ENCODE measurements around the gene ATP1A3.
"Not testable (repeated sequence)": the region's sequence is repeated elsewhere in the genome, so short reads cannot be mapped to it uniquely, and the experiment has no call there.

Gene ATP1A3

DNA sequence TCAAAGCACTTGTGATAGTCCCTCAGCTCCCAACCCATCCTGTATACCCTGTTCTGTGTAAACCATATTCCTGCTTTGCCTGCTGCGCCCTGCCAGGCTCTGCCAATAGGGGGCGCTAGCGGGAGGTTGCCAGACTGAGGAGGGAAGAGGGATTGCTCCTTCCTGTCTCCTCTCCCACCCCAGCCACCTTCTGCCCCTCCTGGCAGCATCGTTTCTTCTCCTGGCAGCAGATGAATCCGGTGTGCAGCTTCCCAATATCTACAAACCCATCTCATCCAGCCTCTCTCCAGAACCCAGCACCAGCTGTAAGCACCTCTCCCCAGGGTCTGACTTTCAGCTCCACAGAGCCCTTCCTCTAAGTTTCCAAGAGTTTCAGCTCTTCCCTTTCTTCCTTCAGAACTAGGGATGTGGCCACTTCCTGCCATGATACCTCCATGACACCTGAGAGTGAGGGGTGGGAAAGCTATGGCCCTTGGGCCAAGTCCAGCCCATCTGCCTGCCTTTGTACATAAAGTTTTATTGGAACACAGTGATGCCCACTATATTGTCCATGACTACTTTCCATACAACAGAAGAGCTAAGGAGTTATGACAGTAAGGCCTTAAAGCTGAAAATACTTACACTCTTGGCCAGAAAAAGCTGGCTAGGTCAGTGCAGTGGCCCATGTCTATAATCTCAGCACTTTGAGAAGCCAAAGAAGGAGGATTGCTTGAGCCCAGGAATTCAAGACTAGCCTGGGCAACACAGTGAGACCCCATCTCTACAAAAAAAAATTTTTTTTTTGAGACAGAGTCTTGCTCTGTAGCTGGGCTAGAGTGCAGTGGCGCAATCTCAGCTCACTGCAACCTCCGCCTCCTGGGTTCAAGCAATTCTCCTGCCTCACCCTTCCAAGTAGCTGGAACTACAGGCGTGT lies 34.5 kb upstream of the ATP1A3 start:
- Histone ChIP-seq H3K9me3 (ENCODE audit: control insufficient read depth in 2 of 2, low read length in 2 of 2) (no peaks in the 10 kb centered on the region), H3K9ac (ENCODE audit: low read length in 2 of 2) (no peak overlapping the region), H3K4me3 (ENCODE audit: low read length in 2 of 2) (no peak overlapping the region), H3K27ac (ENCODE audit: low read length) (no peak overlapping the region), H3K27me3 (ENCODE audit: control insufficient read depth in 1 of 2, insufficient read depth in 2 of 2, low read length in 2 of 2) (no peaks in the 10 kb centered on the region), H3K36me3 (ENCODE audit: control insufficient read depth in 2 of 2, insufficient read depth in 2 of 2, low read length in 2 of 2) (peaks cover 0 to 4% of the 10 kb centered on the region in 2 donors), H3K4me1 (ENCODE audit: control insufficient read depth, insufficient read depth, low read length) (peaks cover 20% of the 10 kb centered on the region)

GRCh38 chr19:42024622-42025111 lies 30.6 kb upstream of the ATP1A3 start:
- Histone ChIP-seq H3K36me3 (ENCODE audit: control insufficient read depth in 2 of 2, insufficient read depth in 2 of 2, low read length in 2 of 2) (peaks cover 7 to 16% of the 10 kb centered on the region in 2 donors), H3K9me3 (ENCODE audit: control insufficient read depth in 2 of 2, low read length in 2 of 2) (no peaks in the 10 kb centered on the region), H3K4me1 (ENCODE audit: control insufficient read depth, insufficient read depth, low read length) (peaks cover 25% of the 10 kb centered on the region), H3K9ac (ENCODE audit: low read length in 2 of 2) (peak overlapping the region in 1 of 2 donors; percentile 21), H3K27me3 (ENCODE audit: control insufficient read depth in 1 of 2, insufficient read depth in 2 of 2, low read length in 2 of 2) (no peaks in the 10 kb centered on the region), H3K27ac (ENCODE audit: low read length) (peak overlapping the region; percentile 24), H3K4me3 (ENCODE audit: low read length in 2 of 2) (peak overlapping the region in 1 of 2 donors; percentile 40)

DNA sequence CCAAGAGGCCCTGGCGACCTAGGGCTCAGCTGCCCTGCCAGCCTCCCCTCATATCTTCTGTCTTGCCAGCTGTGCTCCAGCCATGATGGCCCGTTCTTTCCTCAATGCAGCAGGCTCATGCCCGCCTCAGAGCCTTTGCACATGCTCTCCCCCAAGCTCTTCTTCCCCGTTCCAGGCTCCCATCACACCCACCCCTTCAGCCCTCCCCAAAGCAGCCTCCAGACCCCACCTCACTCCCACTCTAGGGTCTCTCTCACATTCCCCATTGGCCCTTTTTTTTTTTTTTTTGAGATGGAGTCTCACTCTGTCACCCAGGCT lies 29.9 kb upstream of the ATP1A3 start:
- no peak overlapping the region for H3K27ac ChIP-seq (ENCODE audit: low read length)
- no peak overlapping the region for H3K4me3 ChIP-seq (ENCODE audit: low read length in 2 of 2)
- H3K36me3 ChIP-seq (ENCODE audit: control insufficient read depth in 2 of 2, insufficient read depth in 2 of 2, low read length in 2 of 2), result peaks cover 13 to 18% of the 10 kb centered on the region in 2 donors
- peaks cover 25% of the 10 kb centered on the region for H3K4me1 ChIP-seq (ENCODE audit: control insufficient read depth, insufficient read depth, low read length)
- no peaks in the 10 kb centered on the region for H3K9me3 ChIP-seq (ENCODE audit: control insufficient read depth in 2 of 2, low read length in 2 of 2)
- H3K9ac ChIP-seq (ENCODE audit: low read length in 2 of 2), result no peak overlapping the region
- no peaks in the 10 kb centered on the region for H3K27me3 ChIP-seq (ENCODE audit: control insufficient read depth in 1 of 2, insufficient read depth in 2 of 2, low read length in 2 of 2)

GRCh38 chr19:42023121-42023942 lies 29.3 kb upstream of the ATP1A3 start:
- H3K9ac ChIP-seq (ENCODE audit: low read length in 2 of 2), result no peak overlapping the region
- H3K4me1 ChIP-seq (ENCODE audit: control insufficient read depth, insufficient read depth, low read length), result peaks cover 25% of the 10 kb centered on the region
- H3K4me3 ChIP-seq (ENCODE audit: low read length in 2 of 2), result no peak overlapping the region
- no peaks in the 10 kb centered on the region for H3K27me3 ChIP-seq (ENCODE audit: control insufficient read depth in 1 of 2, insufficient read depth in 2 of 2, low read length in 2 of 2)
- no peaks in the 10 kb centered on the region for H3K9me3 ChIP-seq (ENCODE audit: control insufficient read depth in 2 of 2, low read length in 2 of 2)
- H3K27ac ChIP-seq (ENCODE audit: low read length), result no peak overlapping the region
- peaks cover 13 to 18% of the 10 kb centered on the region in 2 donors for H3K36me3 ChIP-seq (ENCODE audit: control insufficient read depth in 2 of 2, insufficient read depth in 2 of 2, low read length in 2 of 2)

DNA sequence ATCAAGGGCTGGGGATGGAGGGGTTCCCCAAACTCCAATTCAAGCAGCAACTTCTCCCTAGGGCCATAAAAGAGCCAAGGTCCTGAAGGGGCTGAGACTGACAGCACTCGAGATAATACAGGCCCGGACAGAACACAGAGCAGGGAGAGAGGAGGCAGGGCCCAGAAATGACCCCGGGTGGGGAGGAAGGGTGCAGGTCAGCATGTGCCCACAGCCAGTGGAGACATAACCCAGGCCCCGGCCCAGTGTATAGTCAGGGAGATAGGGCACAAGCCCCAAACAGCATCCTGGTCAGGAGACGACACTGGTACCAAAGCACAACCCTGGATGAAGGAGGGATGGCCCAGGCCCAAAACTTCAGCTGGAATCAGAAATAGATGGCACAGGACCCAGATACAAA lies 28.6 kb upstream of the ATP1A3 start:
- H3K4me1 ChIP-seq (ENCODE audit: control insufficient read depth, insufficient read depth, low read length), result peaks cover 25% of the 10 kb centered on the region
- H3K9me3 ChIP-seq (ENCODE audit: control insufficient read depth in 2 of 2, low read length in 2 of 2), result no peaks in the 10 kb centered on the region
- H3K27ac ChIP-seq (ENCODE audit: low read length), result no peak overlapping the region
- no peaks in the 10 kb centered on the region for H3K27me3 ChIP-seq (ENCODE audit: control insufficient read depth in 1 of 2, insufficient read depth in 2 of 2, low read length in 2 of 2)
- H3K36me3 ChIP-seq (ENCODE audit: control insufficient read depth in 2 of 2, insufficient read depth in 2 of 2, low read length in 2 of 2), result peaks cover 13 to 18% of the 10 kb centered on the region in 2 donors
- H3K9ac ChIP-seq (ENCODE audit: low read length in 2 of 2), result no peak overlapping the region
- no peak overlapping the region for H3K4me3 ChIP-seq (ENCODE audit: low read length in 2 of 2)

GRCh38 chr19:42021185-42021584 lies 27.2 kb upstream of the ATP1A3 start:
- no peaks in the 10 kb centered on the region for H3K27me3 ChIP-seq (ENCODE audit: control insufficient read depth in 1 of 2, insufficient read depth in 2 of 2, low read length in 2 of 2)
- no peak overlapping the region for H3K9ac ChIP-seq (ENCODE audit: low read length in 2 of 2)
- H3K4me3 ChIP-seq (ENCODE audit: low read length in 2 of 2), result no peak overlapping the region
- H3K9me3 ChIP-seq (ENCODE audit: control insufficient read depth in 2 of 2, low read length in 2 of 2), result no peaks in the 10 kb centered on the region
- H3K4me1 ChIP-seq (ENCODE audit: control insufficient read depth, insufficient read depth, low read length), result peaks cover 25% of the 10 kb centered on the region
- peaks cover 13 to 14% of the 10 kb centered on the region in 2 donors for H3K36me3 ChIP-seq (ENCODE audit: control insufficient read depth in 2 of 2, insufficient read depth in 2 of 2, low read length in 2 of 2)
- no peak overlapping the region for H3K27ac ChIP-seq (ENCODE audit: low read length)

GRCh38 chr19:42018503-42019193 lies 24.6 kb upstream of the ATP1A3 start:
- Histone ChIP-seq H3K9me3 (ENCODE audit: control insufficient read depth in 2 of 2, low read length in 2 of 2) (no peaks in the 10 kb centered on the region), H3K27me3 (ENCODE audit: control insufficient read depth in 1 of 2, insufficient read depth in 2 of 2, low read length in 2 of 2) (no peaks in the 10 kb centered on the region), H3K4me3 (ENCODE audit: low read length in 2 of 2) (no peak overlapping the region), H3K27ac (ENCODE audit: low read length) (no peak overlapping the region), H3K9ac (ENCODE audit: low read length in 2 of 2) (no peak overlapping the region), H3K36me3 (ENCODE audit: control insufficient read depth in 2 of 2, insufficient read depth in 2 of 2, low read length in 2 of 2) (peaks cover 14 to 15% of the 10 kb centered on the region in 2 donors), H3K4me1 (ENCODE audit: control insufficient read depth, insufficient read depth, low read length) (peaks cover 6% of the 10 kb centered on the region)

DNA sequence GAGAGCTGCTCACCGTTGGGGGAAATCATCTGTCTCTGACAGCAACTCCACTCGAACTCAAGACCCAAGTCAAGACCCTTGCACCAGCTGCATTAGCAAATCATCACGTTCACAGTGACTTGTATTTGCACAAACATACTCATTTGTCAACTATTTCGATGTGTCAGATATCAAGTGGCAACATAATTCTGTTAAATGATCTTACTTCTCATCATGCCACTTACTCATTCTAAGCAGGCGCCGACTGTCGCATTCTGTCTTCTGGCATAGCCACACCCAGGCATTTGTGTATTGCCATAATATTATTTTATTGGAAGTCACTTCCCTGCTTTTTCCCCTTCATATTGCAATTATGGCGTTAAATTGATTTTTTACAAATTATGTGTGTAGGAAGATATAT lies 23.0 kb upstream of the ATP1A3 start:
- H3K27me3 ChIP-seq (ENCODE audit: control insufficient read depth in 1 of 2, insufficient read depth in 2 of 2, low read length in 2 of 2), result no peaks in the 10 kb centered on the region
- no peaks in the 10 kb centered on the region for H3K9me3 ChIP-seq (ENCODE audit: control insufficient read depth in 2 of 2, low read length in 2 of 2)
- H3K4me3 ChIP-seq (ENCODE audit: low read length in 2 of 2), result no peak overlapping the region
- peaks cover 11 to 15% of the 10 kb centered on the region in 2 donors for H3K36me3 ChIP-seq (ENCODE audit: control insufficient read depth in 2 of 2, insufficient read depth in 2 of 2, low read length in 2 of 2)
- H3K9ac ChIP-seq (ENCODE audit: low read length in 2 of 2), result no peak overlapping the region
- no peaks in the 10 kb centered on the region for H3K4me1 ChIP-seq (ENCODE audit: control insufficient read depth, insufficient read depth, low read length)
- no peak overlapping the region for H3K27ac ChIP-seq (ENCODE audit: low read length)

DNA sequence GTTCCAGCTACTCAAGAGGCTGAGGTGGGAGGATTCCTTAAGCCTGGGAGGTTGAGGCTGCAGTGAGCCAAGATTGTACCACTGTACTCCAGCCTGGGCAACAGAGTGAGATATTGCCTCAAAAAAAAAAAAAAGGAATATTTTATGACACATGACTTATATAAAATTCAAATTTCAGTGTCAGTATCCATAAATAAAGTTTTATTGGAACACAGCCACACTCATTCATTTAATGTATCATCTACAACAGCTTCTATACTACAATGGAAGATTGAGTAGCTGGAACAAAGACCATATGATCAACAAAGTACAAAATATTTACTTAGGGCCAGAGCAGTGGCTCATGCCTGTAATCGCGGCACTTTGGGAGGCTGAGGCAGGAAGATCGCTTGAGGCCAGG lies 18.7 kb upstream of the ATP1A3 start:
- not testable (repeated sequence) for H3K27me3 ChIP-seq (ENCODE audit: control insufficient read depth in 1 of 2, insufficient read depth in 2 of 2, low read length in 2 of 2); H3K9me3 ChIP-seq (ENCODE audit: control insufficient read depth in 2 of 2, low read length in 2 of 2); H3K36me3 ChIP-seq (ENCODE audit: control insufficient read depth in 2 of 2, insufficient read depth in 2 of 2, low read length in 2 of 2); H3K4me1 ChIP-seq (ENCODE audit: control insufficient read depth, insufficient read depth, low read length); H3K4me3 ChIP-seq (ENCODE audit: low read length in 2 of 2); H3K27ac ChIP-seq (ENCODE audit: low read length); H3K9ac ChIP-seq (ENCODE audit: low read length in 2 of 2)

- no peaks in the 10 kb centered on the region for H3K4me1 ChIP-seq (ENCODE audit: control insufficient read depth, insufficient read depth, low read length)
- H3K9ac ChIP-seq (ENCODE audit: low read length in 2 of 2), result no peak overlapping the region
- H3K4me3 ChIP-seq (ENCODE audit: low read length in 2 of 2), result no peak overlapping the region
- H3K36me3 ChIP-seq (ENCODE audit: control insufficient read depth in 2 of 2, insufficient read depth in 2 of 2, low read length in 2 of 2), result peaks cover 4% of the 10 kb centered on the region in 2 donors
- no peaks in the 10 kb centered on the region for H3K9me3 ChIP-seq (ENCODE audit: control insufficient read depth in 2 of 2, low read length in 2 of 2)
- H3K27me3 ChIP-seq (ENCODE audit: control insufficient read depth in 1 of 2, insufficient read depth in 2 of 2, low read length in 2 of 2), result peaks cover 0 to 3% of the 10 kb centered on the region in 2 donors
- no peak overlapping the region for H3K27ac ChIP-seq (ENCODE audit: low read length)
Measured at GRCh38 chr19:42010245-42011126, 16.5 kb upstream of the ATP1A3 start.
